ENCODE measurements around the gene TBC1D30. TPM values are rescaled to one million over a fixed set of nuclear protein-coding genes. Genes with fewer than 3 reads are reported as not detected.
A peak's percentile ranks its signal among the peaks of the same experiment; 100 is the strongest.

The TBC1D30 gene
- total and polyA plus RNA-seq, 7 experiments from 2014 or later = 0.13 to 1.5 (median 0.49) TPM; not detected in 1

- H3K27me3 ChIP-seq (ENCODE audit: control insufficient read depth in 2 of 2, insufficient read depth in 2 of 2, low read length in 2 of 2) = no peaks in the 10 kb centered on the region
- ChIA-PET CTCF (no interaction called here), POLR2A (no interaction called here)
- Mint-ChIP-seq H3K4me3 (no peak overlapping the region), H3K4me1 (no peaks in the 10 kb centered on the region), H3K27me3 (peaks cover 16 to 30% (median 28%) of the 10 kb centered on the region in 5 donors), H3K9me3 (peaks cover 0 to 2% (median 0%) of the 10 kb centered on the region in 11 donors), H3K36me3 (no peaks in the 10 kb centered on the region), H3K27ac (no peak overlapping the region)
- no peaks in the 10 kb centered on the region for H3K4me1 ChIP-seq (ENCODE audit: control insufficient read depth in 2 of 2, insufficient read depth in 2 of 2, low read length in 2 of 2)
- no peaks in the 10 kb centered on the region for H3K9me3 ChIP-seq (ENCODE audit: control insufficient read depth in 2 of 3, low read length in 3 of 3)
- no peak overlapping the region for H3K27ac ChIP-seq (ENCODE audit: low read depth, low read length)
- intact Hi-C loops (cut with micrococcal nuclease) = no loop called here
- DNase-seq (no peak), ATAC-seq (no peak)
- H3K4me3 ChIP-seq (ENCODE audit: low read length) = no peak overlapping the region
- no peaks in the 10 kb centered on the region for H3K36me3 ChIP-seq (ENCODE audit: control insufficient read depth in 2 of 3, insufficient read depth in 3 of 3, low read length in 3 of 3)
Observed at GRCh38 chr12:64813723-64814122, 10.7 kb upstream of the TBC1D30 start.

GRCh38 chr12:64814432-64814831 lies 10.0 kb upstream of the TBC1D30 start:
- Histone ChIP-seq H3K27ac (ENCODE audit: low read depth, low read length) (no peak overlapping the region), H3K9me3 (ENCODE audit: control insufficient read depth in 2 of 3, low read length in 3 of 3) (no peaks in the 10 kb centered on the region), H3K4me1 (ENCODE audit: control insufficient read depth in 2 of 2, insufficient read depth in 2 of 2, low read length in 2 of 2) (no peaks in the 10 kb centered on the region), H3K4me3 (ENCODE audit: low read length) (no peak overlapping the region), H3K36me3 (ENCODE audit: control insufficient read depth in 2 of 3, insufficient read depth in 3 of 3, low read length in 3 of 3) (no peaks in the 10 kb centered on the region), H3K27me3 (ENCODE audit: control insufficient read depth in 2 of 2, insufficient read depth in 2 of 2, low read length in 2 of 2) (no peaks in the 10 kb centered on the region)
- intact Hi-C loops (cut with micrococcal nuclease) = no loop called here
- Mint-ChIP-seq H3K36me3 (no peaks in the 10 kb centered on the region), H3K4me3 (no peak overlapping the region), H3K27ac (no peak overlapping the region), H3K9me3 (peaks cover 0 to 2% (median 0%) of the 10 kb centered on the region in 11 donors), H3K27me3 (peaks cover 12 to 27% (median 26%) of the 10 kb centered on the region in 5 donors), H3K4me1 (no peaks in the 10 kb centered on the region)
- ChIA-PET POLR2A (no interaction called here), CTCF (no interaction called here)
- ATAC-seq (no peak), DNase-seq (no peak)

- Mint-ChIP-seq H3K27ac (no peak overlapping the region), H3K27me3 (peaks cover 5 to 21% (median 13%) of the 10 kb centered on the region in 5 donors), H3K9me3 (peaks cover 0 to 19% (median 3%) of the 10 kb centered on the region in 11 donors), H3K4me3 (no peak overlapping the region), H3K36me3 (peaks cover 0 to 5% (median 0%) of the 10 kb centered on the region in 5 donors), H3K4me1 (peaks cover 0 to 6% (median 4%) of the 10 kb centered on the region in 7 donors)
- H3K27ac ChIP-seq (ENCODE audit: low read depth, low read length) = no peak overlapping the region
- H3K4me1 ChIP-seq (ENCODE audit: control insufficient read depth in 2 of 2, insufficient read depth in 2 of 2, low read length in 2 of 2) = no peaks in the 10 kb centered on the region
- intact Hi-C loops (cut with micrococcal nuclease) = no loop called here
- no peaks in the 10 kb centered on the region for H3K9me3 ChIP-seq (ENCODE audit: control insufficient read depth in 2 of 3, low read length in 3 of 3)
- H3K4me3 ChIP-seq (ENCODE audit: low read length) = no peak overlapping the region
- DNase-seq (no peak), ATAC-seq (no peak)
- POLR2A ChIA-PET = interaction anchor here (0.7 kb wide), 1 partner anchor 45 kb away, joined by 3 read pairs; no protein-coding TSS in a partner anchor
- H3K27me3 ChIP-seq (ENCODE audit: control insufficient read depth in 2 of 2, insufficient read depth in 2 of 2, low read length in 2 of 2) = no peaks in the 10 kb centered on the region
- H3K36me3 ChIP-seq (ENCODE audit: control insufficient read depth in 2 of 3, insufficient read depth in 3 of 3, low read length in 3 of 3) = no peaks in the 10 kb centered on the region
- CTCF ChIA-PET = interaction anchor here (0.6 kb wide), 1 partner anchor 11 kb away, joined by 6 read pairs; no protein-coding TSS in a partner anchor
Observed at GRCh38 chr12:64819816-64820402, 4.5 kb upstream of the TBC1D30 start.

GRCh38 chr12:64820593-64820992 lies 3.9 kb upstream of the TBC1D30 start:
- intact Hi-C loops (cut with micrococcal nuclease) = no loop called here
- H3K9me3 Mint-ChIP-seq = peaks cover 0 to 19% (median 3%) of the 10 kb centered on the region in 11 donors

GRCh38 chr12:64821116-64821630 lies 3.3 kb upstream of the TBC1D30 start:
- peaks cover 2 to 4% of the 10 kb centered on the region in 2 donors for H3K27me3 ChIP-seq (ENCODE audit: control insufficient read depth in 2 of 2, insufficient read depth in 2 of 2, low read length in 2 of 2)
- peaks cover 14 to 33% (median 26%) of the 10 kb centered on the region in 5 donors for H3K27me3 Mint-ChIP-seq
- intact Hi-C loops (cut with micrococcal nuclease) = no loop called here

More at GRCh38 chr12:64820593-64820992, 3.9 kb upstream of the TBC1D30 start:
- Mint-ChIP-seq H3K27ac (no peak overlapping the region), H3K4me3 (no peak overlapping the region), H3K36me3 (peaks cover 0 to 5% (median 0%) of the 10 kb centered on the region in 5 donors), H3K27me3 (peaks cover 9 to 27% (median 20%) of the 10 kb centered on the region in 5 donors), H3K4me1 (peaks cover 0 to 11% (median 9%) of the 10 kb centered on the region in 7 donors)
- Histone ChIP-seq H3K9me3 (ENCODE audit: control insufficient read depth in 2 of 3, low read length in 3 of 3) (no peaks in the 10 kb centered on the region), H3K4me3 (ENCODE audit: low read length) (no peak overlapping the region), H3K27me3 (ENCODE audit: control insufficient read depth in 2 of 2, insufficient read depth in 2 of 2, low read length in 2 of 2) (peaks cover 0 to 4% of the 10 kb centered on the region in 2 donors), H3K27ac (ENCODE audit: low read depth, low read length) (no peak overlapping the region), H3K4me1 (ENCODE audit: control insufficient read depth in 2 of 2, insufficient read depth in 2 of 2, low read length in 2 of 2) (peaks cover 4% of the 10 kb centered on the region in 2 donors), H3K36me3 (ENCODE audit: control insufficient read depth in 2 of 3, insufficient read depth in 3 of 3, low read length in 3 of 3) (no peaks in the 10 kb centered on the region)
- ATAC-seq (no peak), DNase-seq (no peak)
- ChIA-PET POLR2A (interaction anchor here (0.7 kb wide), 1 partner anchor 44 kb away, joined by 3 read pairs; no protein-coding TSS in a partner anchor), CTCF (no interaction called here)

GRCh38 chr12:64824130-64824499 lies 332 bp upstream of the TBC1D30 start:
- peak overlapping the region; percentile 42 for H3K4me3 ChIP-seq (ENCODE audit: low read length)
- peak overlapping the region in 9 of 10 donors; percentile 37 to 82 (median 65) for H3K4me3 Mint-ChIP-seq
- no peak overlapping the region for H3K27ac ChIP-seq (ENCODE audit: low read depth, low read length)
- H3K27ac Mint-ChIP-seq = no peak overlapping the region
- ATAC-seq (peak; percentile 16), DNase-seq (no peak)
- no peaks in the 10 kb centered on the region for H3K36me3 ChIP-seq (ENCODE audit: control insufficient read depth in 2 of 3, insufficient read depth in 3 of 3, low read length in 3 of 3)
- H3K4me1 Mint-ChIP-seq = peaks cover 7 to 21% (median 17%) of the 10 kb centered on the region in 7 donors
- H3K4me1 ChIP-seq (ENCODE audit: control insufficient read depth in 2 of 2, insufficient read depth in 2 of 2, low read length in 2 of 2) = peaks cover 9 to 13% of the 10 kb centered on the region in 2 donors
- peaks cover 0 to 5% (median 0%) of the 10 kb centered on the region in 5 donors for H3K36me3 Mint-ChIP-seq
- POLR2A ChIA-PET = no interaction called here
- CTCF ChIA-PET = no interaction called here
- intact Hi-C loops (cut with micrococcal nuclease) = no loop called here
- peaks cover 0 to 20% (median 8%) of the 10 kb centered on the region in 11 donors for H3K9me3 Mint-ChIP-seq
- H3K9me3 ChIP-seq (ENCODE audit: control insufficient read depth in 2 of 3, low read length in 3 of 3) = no peaks in the 10 kb centered on the region
- peaks cover 12 to 17% of the 10 kb centered on the region in 2 donors for H3K27me3 ChIP-seq (ENCODE audit: control insufficient read depth in 2 of 2, insufficient read depth in 2 of 2, low read length in 2 of 2)
- peaks cover 42 to 57% (median 45%) of the 10 kb centered on the region in 5 donors for H3K27me3 Mint-ChIP-seq

More at GRCh38 chr12:64821116-64821630, 3.3 kb upstream of the TBC1D30 start:
- Histone ChIP-seq H3K4me3 (ENCODE audit: low read length) (no peak overlapping the region), H3K4me1 (ENCODE audit: control insufficient read depth in 2 of 2, insufficient read depth in 2 of 2, low read length in 2 of 2) (peaks cover 9% of the 10 kb centered on the region in 2 donors), H3K9me3 (ENCODE audit: control insufficient read depth in 2 of 3, low read length in 3 of 3) (no peaks in the 10 kb centered on the region), H3K27ac (ENCODE audit: low read depth, low read length) (no peak overlapping the region), H3K36me3 (ENCODE audit: control insufficient read depth in 2 of 3, insufficient read depth in 3 of 3, low read length in 3 of 3) (no peaks in the 10 kb centered on the region)
- ChIA-PET POLR2A (no interaction called here), CTCF (interaction anchor here (0.7 kb wide), 1 partner anchor 1363 kb away, joined by 3 read pairs; no protein-coding TSS in a partner anchor)
- DNase-seq (no peak), ATAC-seq (no peak)
- Mint-ChIP-seq H3K9me3 (peaks cover 0 to 19% (median 3%) of the 10 kb centered on the region in 11 donors), H3K4me1 (peaks cover 4 to 15% (median 12%) of the 10 kb centered on the region in 7 donors), H3K36me3 (peaks cover 0 to 5% (median 0%) of the 10 kb centered on the region in 5 donors), H3K4me3 (no peak overlapping the region), H3K27ac (no peak overlapping the region)

Data from naive thymus-derived CD4-positive, alpha-beta T cell (primary cell).